CD14-positive monocyte (primary cell): ENCODE measurements around the gene UBA6. TPM values are rescaled to one million over a fixed set of nuclear protein-coding genes. Genes with fewer than 3 reads are reported as not detected.
"Not testable (repeated sequence)": the region's sequence is repeated elsewhere in the genome, so short reads cannot be mapped to it uniquely, and the experiment has no call there.

Source experiments
- DNase-seq, 3 donors: peaks; one replicate each; pipeline ENCODE4 v3.0.0-alpha.2; 2011 to 2022
- H2AFZ ChIP-seq: 2 replicates; pipeline ENCODE4 v1.6.0; 2012; ENCODE audit warnings: mild to moderate bottlenecking, low read depth, low read length, inconsistent platforms; ENCODE audit not compliant: insufficient read depth, poor library complexity, severe bottlenecking
- H3K27ac ChIP-seq, 2 donors: 1 replicate in 1 of 2; 2 replicates in 1 of 2; pipeline ENCODE4 v1.5.1; 2012 to 2013; ENCODE audit warnings: low read length in 2 of 2, control low read depth in 1 of 2, inconsistent platforms in 1 of 2, low read depth in 1 of 2, mild to moderate bottlenecking in 1 of 2
- H3K27me3 ChIP-seq, 2 donors: one replicate each; pipeline versions ENCODE4 v1.6.0 to v1.6.1; 2011 to 2013; ENCODE audit warnings: low read length in 2 of 2; ENCODE audit not compliant: control insufficient read depth in 2 of 2, insufficient read depth in 2 of 2
- H3K36me3 ChIP-seq, 2 donors: replicated peaks in 1 of 2; 1 replicate in 1 of 2; 2 replicates in 1 of 2; pipeline versions ENCODE4 v1.5.1 to v1.6.1; 2012 to 2013; ENCODE audit warnings: low read length in 2 of 2, control low read depth in 1 of 2, inconsistent platforms in 1 of 2, mild to moderate bottlenecking in 1 of 2; ENCODE audit not compliant: insufficient read depth in 2 of 2, control insufficient read depth in 1 of 2
- H3K4me1 ChIP-seq, 2 donors: 1 replicate in 1 of 2; 2 replicates in 1 of 2; pipeline versions ENCODE4 v1.5.1 to v1.6.1; 2012 to 2013; ENCODE audit warnings: low read length in 2 of 2, control low read depth in 1 of 2, inconsistent platforms in 1 of 2, mild to moderate bottlenecking in 1 of 2, moderate library complexity in 1 of 2; ENCODE audit not compliant: insufficient read depth in 2 of 2, control insufficient read depth in 1 of 2
- H3K4me2 ChIP-seq: replicated peaks from 2 replicates; pipeline ENCODE3; 2012; ENCODE audit warnings: low read length, moderate library complexity, mild to moderate bottlenecking; ENCODE audit not compliant: poor library complexity, severe bottlenecking; ENCODE audit errors: extremely low read depth
- H3K4me3 ChIP-seq, 3 experiments: fragments of 200-600 bp in 1 of 3; sonication (generic) in 1 of 3; replicated peaks in 1 of 3; 1 replicate in 2 of 3; 2 replicates in 1 of 3; pipeline ENCODE4 v1.5.1; 2011 to 2013; ENCODE audit warnings: low read length in 3 of 3, mild to moderate bottlenecking in 3 of 3, control low read depth in 2 of 3, low read depth in 2 of 3, inconsistent platforms in 1 of 3, moderate library complexity in 1 of 3
- H3K79me2 ChIP-seq: 2 replicates; pipeline ENCODE4 v1.6.0; 2012; ENCODE audit warnings: mild to moderate bottlenecking, control low read depth, inconsistent platforms, low read length, moderate library complexity; ENCODE audit not compliant: insufficient read depth
- H3K9ac ChIP-seq: 2 replicates; pipeline ENCODE4 v1.6.0; 2017; ENCODE audit warnings: low read length, mild to moderate bottlenecking; ENCODE audit not compliant: insufficient read depth, poor library complexity, severe bottlenecking
- H3K9me3 ChIP-seq, 2 donors: replicated peaks in 1 of 2; 1 replicate in 1 of 2; 2 replicates in 1 of 2; pipeline versions ENCODE4 v1.5.1 to v1.6.1; 2012 to 2013; ENCODE audit warnings: low read length in 2 of 2, control low read depth in 1 of 2; ENCODE audit not compliant: control insufficient read depth in 1 of 2, insufficient read depth in 1 of 2
- H4K20me1 ChIP-seq: 2 replicates; pipeline ENCODE4 v1.6.0; 2012; ENCODE audit warnings: mild to moderate bottlenecking, low read length, control low read depth, moderate library complexity; ENCODE audit not compliant: insufficient read depth
- H3K27ac Mint-ChIP-seq, 7 donors: one replicate each; pipeline ENCODE4 v1.8.0; 2020; ENCODE audit warnings: mild to moderate bottlenecking in 7 of 7, mixed read lengths in 7 of 7, moderate library complexity in 6 of 7, inconsistent platforms in 2 of 7
- H3K27me3 Mint-ChIP-seq, 3 donors: one replicate each; pipeline ENCODE4 v1.8.0; 2021 to 2022; ENCODE audit warnings: low read depth in 3 of 3, mild to moderate bottlenecking in 3 of 3, mixed read lengths in 3 of 3, moderate library complexity in 3 of 3, inconsistent platforms in 1 of 3
- H3K36me3 Mint-ChIP-seq, 2 donors: one replicate each; pipeline ENCODE4 v1.8.0; 2020; ENCODE audit warnings: mixed read lengths in 2 of 2, inconsistent platforms in 1 of 2, mild to moderate bottlenecking in 1 of 2
- H3K4me1 Mint-ChIP-seq: one replicate; pipeline ENCODE4 v1.8.0; 2020; ENCODE audit warnings: mild to moderate bottlenecking, mixed read lengths
- H3K4me3 Mint-ChIP-seq, 2 donors: one replicate each; pipeline ENCODE4 v1.8.0; 2020; ENCODE audit warnings: mild to moderate bottlenecking in 2 of 2, mixed read lengths in 2 of 2, moderate library complexity in 1 of 2
- H3K9me3 Mint-ChIP-seq, 7 donors: one replicate each; pipeline ENCODE4 v1.8.0; 2020 to 2022; ENCODE audit warnings: mixed read lengths in 7 of 7, mild to moderate bottlenecking in 6 of 7, moderate library complexity in 6 of 7, inconsistent platforms in 2 of 7
- CTCF ChIP-seq: fragments of 200-600 bp; IDR thresholded peaks from one replicate; pipeline ENCODE4 v1.8.0; 2022; ENCODE audit warnings: antibody characterized with exemption, mild to moderate bottlenecking
- WGBS: methylation state at CpG from one replicate; pipeline ENCODE4 v1.1.5; 2013; ENCODE audit warnings: missing lambda C conversion rate; ENCODE audit not compliant: insufficient coverage; 5-methylcytosine and 5-hydroxymethylcytosine counted together
- intact Hi-C, 2 donors: fragments of 100-400 bp; cut with micrococcal nuclease; formaldehyde crosslinking; loops; one replicate each; pipeline versions ENCODE4 v1.15.0 to v1.15.1; 2023
- polyA plus RNA-seq, 3 donors: library from polyadenylated mRNA; depleted of rRNA in 1 of 3; unstranded in 2 of 3; stranded (reverse) in 1 of 3; fragments of 300-500 nt in 2 of 3; fragments of >200 nt in 1 of 3; fragmentation: Illumina TruSeq in 2 of 3; gene quantifications; 1 replicate in 2 of 3; 2 replicates in 1 of 3; pipeline ENCODE4 v1.2.3, GENCODE V29; 2012 to 2021

Gene UBA6
- polyA plus RNA-seq, 3 donors: 8.4 to 22.0 (median 21.0) TPM

- H3K27me3 ChIP-seq: no peaks in the 10 kb centered on the region
- TF ChIP-seq CTCF: no peak
- H3K4me1 ChIP-seq: no peaks in the 10 kb centered on the region
- intact Hi-C loops: no loop called here
- H3K27me3 Mint-ChIP-seq: no peaks in the 10 kb centered on the region
- no peak overlapping the region for H3K9ac ChIP-seq
- H3K4me2 ChIP-seq: no peak overlapping the region
- no peak overlapping the region for H2AFZ ChIP-seq
- H3K79me2 ChIP-seq: peaks cover 8% of the 10 kb centered on the region
- DNase-seq: no peak
- H3K4me3 Mint-ChIP-seq: no peak overlapping the region
- H3K36me3 ChIP-seq: no peaks in the 10 kb centered on the region
- H3K4me1 Mint-ChIP-seq: peaks cover 5% of the 10 kb centered on the region
- H3K9me3 Mint-ChIP-seq: peaks cover 3 to 27% (median 10%) of the 10 kb centered on the region in 7 donors
- no peaks in the 10 kb centered on the region for H4K20me1 ChIP-seq
- no peak overlapping the region for H3K4me3 ChIP-seq
- 100% methylated on average over 1 of the region's 3 CpGs for WGBS
- H3K27ac Mint-ChIP-seq: no peak overlapping the region
- peaks cover 5 to 6% of the 10 kb centered on the region in 2 donors for H3K9me3 ChIP-seq
- H3K27ac ChIP-seq: no peak overlapping the region
- H3K36me3 Mint-ChIP-seq: peaks cover 3 to 18% of the 10 kb centered on the region in 2 donors
Measured at GRCh38 chr4:67712000-67712625, 11.2 kb upstream of the UBA6 start.

GRCh38 chr4:67706682-67707081, 5.7 kb upstream of the UBA6 start:
- H3K4me3 Mint-ChIP-seq, H3K4me1 Mint-ChIP-seq, H3K27ac Mint-ChIP-seq, H2AFZ ChIP-seq, H3K4me2 ChIP-seq, H3K27ac ChIP-seq, H3K4me3 ChIP-seq, intact Hi-C loops, H3K27me3 ChIP-seq, H3K4me1 ChIP-seq, H4K20me1 ChIP-seq, H3K36me3 ChIP-seq, DNase-seq, H3K27me3 Mint-ChIP-seq, H3K9ac ChIP-seq: not testable (repeated sequence)
- WGBS: no CpG with 5 or more reads among the region's 3 CpGs
- H3K9me3 ChIP-seq: peaks cover 8 to 10% of the 10 kb centered on the region in 2 donors
- H3K9me3 Mint-ChIP-seq: peaks cover 6 to 27% (median 18%) of the 10 kb centered on the region in 7 donors
- peaks cover 11 to 18% of the 10 kb centered on the region in 2 donors for H3K36me3 Mint-ChIP-seq
- H3K79me2 ChIP-seq: peaks cover 15% of the 10 kb centered on the region
